Stimulated activated CD8-positive, alpha-beta memory T cell treated with anti-CD3 and anti-CD28 coated beads, Interleukin-15, amount 100 ng/mL, for 1 hour (primary cell): ENCODE results near the gene ATL2.

Experiments
- DNase-seq: peaks from one replicate; pipeline ENCODE4 v3.0.0-alpha.2; 2020; ENCODE audit warnings: low read depth

The ATL2 gene

DNA sequence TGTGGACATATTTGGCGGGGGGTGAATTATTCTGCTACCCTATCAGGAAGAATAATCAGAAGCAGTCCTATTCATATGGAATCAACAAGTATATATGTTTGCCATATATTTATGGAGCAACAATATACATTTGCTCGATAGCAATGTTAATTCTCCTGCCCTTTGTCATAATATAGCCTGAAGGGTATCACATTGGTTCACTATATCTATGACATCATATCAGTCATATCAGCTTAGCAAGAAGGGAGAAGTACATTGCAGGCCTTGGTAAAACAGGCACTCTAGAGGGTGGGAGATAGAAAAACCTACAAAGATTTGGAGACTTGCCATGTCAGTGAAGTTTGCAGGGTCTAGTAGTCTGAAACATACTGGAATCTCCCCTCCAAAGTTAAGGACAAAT, 128.4 kb downstream of the ATL2 start:
- no peak for DNase-seq

- no peak for DNase-seq
Observed at GRCh38 chr2:38248255-38248654, 128.8 kb downstream of the ATL2 start.

DNA sequence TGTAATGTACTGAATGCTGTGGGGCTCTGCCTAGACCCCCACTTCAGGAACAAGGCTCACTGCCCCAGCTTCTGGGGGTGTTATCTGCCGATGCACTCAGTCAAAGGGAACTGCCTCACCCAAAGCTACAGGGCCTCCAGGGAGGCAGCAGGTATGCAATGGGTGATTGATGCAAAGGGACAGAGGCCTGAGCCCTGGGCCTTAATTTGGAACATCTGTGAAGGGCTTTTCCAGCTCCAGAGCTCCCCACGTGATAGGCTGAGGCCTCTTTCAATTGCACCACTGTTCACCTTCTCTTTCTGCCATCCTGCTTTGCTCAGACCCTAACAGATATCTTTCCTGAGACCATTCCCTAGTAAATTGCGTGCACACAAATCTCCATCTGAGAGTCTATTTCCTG, 131.0 kb downstream of the ATL2 start:
- no peak for DNase-seq

GRCh38 chr2:38245114-38245641, 131.9 kb downstream of the ATL2 start:
- DNase-seq, result no peak

DNA sequence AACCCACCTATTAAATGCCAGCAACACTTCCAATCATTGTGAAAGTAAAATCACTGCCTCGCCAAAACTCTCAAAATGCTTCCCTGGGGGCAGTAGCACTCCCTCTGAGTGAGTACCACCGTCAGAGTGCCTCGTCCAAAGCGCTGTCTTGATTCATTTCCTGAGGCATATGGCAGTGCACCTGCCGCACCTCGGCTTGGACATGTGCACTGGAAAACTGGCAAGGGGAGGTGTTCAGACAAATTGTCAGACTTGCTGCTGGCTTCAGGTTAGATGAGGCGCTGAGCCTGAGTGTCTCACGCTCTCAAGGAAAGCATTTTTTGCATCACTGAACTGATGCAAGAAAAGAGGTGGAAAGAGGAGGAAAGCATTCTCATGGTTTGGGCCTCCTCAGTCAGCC, 132.8 kb downstream of the ATL2 start:
- no peak for DNase-seq
